Rectal smooth muscle tissue (tissue), 1 donor: ENCODE data around the gene NVL.

Experiments
- H3K27ac ChIP-seq: one replicate; pipeline ENCODE4 v1.7.0; 2013; ENCODE audit warnings: low read depth, low read length, inconsistent platforms
- H3K27me3 ChIP-seq: one replicate; pipeline ENCODE4 v1.7.0; 2013; ENCODE audit warnings: low read length; ENCODE audit not compliant: control insufficient read depth, insufficient read depth
- H3K36me3 ChIP-seq: one replicate; pipeline ENCODE4 v1.7.0; 2013; ENCODE audit warnings: low read length; ENCODE audit not compliant: control insufficient read depth, insufficient read depth
- H3K4me1 ChIP-seq: one replicate; pipeline ENCODE4 v1.7.0; 2013; ENCODE audit warnings: low read length; ENCODE audit not compliant: control insufficient read depth, insufficient read depth
- H3K4me3 ChIP-seq: one replicate; pipeline ENCODE4 v1.7.0; 2013; ENCODE audit warnings: low read length
- H3K9ac ChIP-seq: one replicate; pipeline ENCODE4 v1.7.0; 2013; ENCODE audit warnings: low read length

NVL gene

DNA sequence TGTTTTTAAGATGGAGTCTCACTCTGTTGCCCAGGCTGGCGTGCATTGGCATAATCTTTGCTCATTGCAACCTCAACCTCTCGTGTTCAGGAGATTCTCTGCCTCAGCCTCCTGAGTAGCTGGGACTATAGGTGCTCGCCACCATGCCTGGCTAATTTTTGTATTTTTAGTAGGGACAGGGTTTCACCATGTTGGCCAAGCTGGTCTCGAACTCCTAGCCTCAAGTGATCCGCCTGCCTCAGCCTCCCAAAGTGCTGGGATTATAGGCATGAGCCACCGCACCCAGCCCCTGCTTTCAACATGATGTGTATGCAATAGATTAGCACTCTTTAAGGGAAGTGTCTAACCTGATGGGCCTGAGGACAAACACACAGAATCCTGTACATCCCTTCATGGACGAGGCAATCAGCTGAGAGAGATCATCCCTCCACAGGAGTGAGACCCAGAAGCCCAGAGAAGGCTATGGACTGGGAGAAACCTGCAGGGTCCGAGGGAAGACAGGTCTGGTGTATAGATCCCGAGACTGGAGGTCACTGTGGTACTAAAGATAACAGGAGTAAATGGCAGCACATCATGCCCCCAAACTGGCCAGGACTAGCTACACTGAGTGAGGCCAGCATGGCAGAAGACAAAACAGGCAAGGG lies 152.5 kb downstream of the NVL start:
- Histone ChIP-seq H3K4me3 (no peak overlapping the region), H3K36me3 (no peaks in the 10 kb centered on the region), H3K27ac (no peak overlapping the region), H3K4me1 (peaks cover under 1% of the 10 kb centered on the region), H3K9ac (no peak overlapping the region), H3K27me3 (no peaks in the 10 kb centered on the region)
